Left lung (tissue), 10 donors: ENCODE results near the gene FBXL2. TPM values are rescaled to one million over a fixed set of nuclear protein-coding genes. Genes with fewer than 3 reads are reported as not detected.
"Not testable (repeated sequence)": the region's sequence is repeated elsewhere in the genome, so short reads cannot be mapped to it uniquely, and the experiment has no call there.

Experiments used
- ATAC-seq: fragments of 200-7000 bp; cut with Tn5 transposase; one replicate; pipeline ENCODE4 v1.9.1; 2020; ENCODE audit warnings: moderate library complexity
- DNase-seq, 4 donors: peaks; one replicate each; pipeline ENCODE4 v3.0.0-alpha.2; 2013 to 2020
- H3K27ac ChIP-seq, 2 donors: fragments of 200-600 bp; sonication (generic) in 1 of 2; one replicate each; pipeline versions ENCODE4 v1.5.0 to v1.8.0; 2020 to 2021
- H3K27me3 ChIP-seq, 2 donors: fragments of 200-600 bp; sonication (generic) in 1 of 2; one replicate each; pipeline versions ENCODE4 v1.5.0 to v1.8.0; 2020 to 2021
- H3K36me3 ChIP-seq, 2 donors: fragments of 200-600 bp; sonication (generic) in 1 of 2; one replicate each; pipeline versions ENCODE4 v1.5.0 to v1.8.0; 2020 to 2021
- H3K4me1 ChIP-seq, 2 donors: fragments of 200-600 bp; one replicate each; pipeline ENCODE4 v1.8.0; 2021
- H3K4me3 ChIP-seq, 2 donors: fragments of 200-600 bp; sonication (generic) in 1 of 2; one replicate each; pipeline versions ENCODE4 v1.5.0 to v1.8.0; 2020 to 2021; ENCODE audit warnings: mild to moderate bottlenecking in 1 of 2
- H3K9me3 ChIP-seq, 2 donors: fragments of 200-600 bp; sonication (generic) in 1 of 2; one replicate each; pipeline versions ENCODE4 v1.5.0 to v1.8.0; 2020 to 2021
- CTCF ChIP-seq, 2 donors: fragments of 200-600 bp; sonication (generic) in 1 of 2; IDR thresholded peaks; one replicate each; pipeline versions ENCODE4 v1.5.0 to v1.8.0; 2021; ENCODE audit warnings: antibody characterized with exemption in 2 of 2
- intact Hi-C, 2 donors: fragments of 100-400 bp; cut with DNase I; formaldehyde crosslinking; loops; one replicate each; pipeline versions ENCODE4 v1.11.2 to v1.14.2; 2022
- polyA plus RNA-seq, 6 donors: library from polyadenylated mRNA; unstranded; fragments of 120-200 nt; gene quantifications; one replicate each; pipeline ENCODE4 v1.2.1, GENCODE V29; 2013; ENCODE audit not compliant: insufficient read length in 6 of 6
- total RNA-seq, 2 donors: library from RNA; stranded (reverse); fragmentation: NEBNext Ultra II Directional; extraction: Animal tissue kit (Norgen Biotek cat#: 25700); gene quantifications; one replicate each; pipeline ENCODE4 v1.2.1, GENCODE V29; 2021
- donor health status: DM: no; HTN: yes; CAD: no.
- donor health status: DM: no; HTN: no; CAD: no.

Gene FBXL2
- total and polyA plus RNA-seq, 8 donors, result 7.5 to 35.7 (median 29.9) TPM

GRCh38 chr3:33395900-33396299 lies 118.7 kb downstream of the FBXL2 start:
- Histone ChIP-seq H3K36me3 (peaks cover 0 to 100% of the 10 kb centered on the region in 2 donors), H3K9me3 (no peaks in the 10 kb centered on the region), H3K4me3 (no peak overlapping the region), H3K4me1 (no peaks in the 10 kb centered on the region), H3K27me3 (no peaks in the 10 kb centered on the region), H3K27ac (no peak overlapping the region)
- DNase-seq, result peak in 1 of 4 donors; percentile 4
- no peak for TF ChIP-seq CTCF (IDR thresholded peaks at IDR 0.05)
- peak; percentile 82 for ATAC-seq
- intact Hi-C loops, result no loop called here

- Histone ChIP-seq H3K36me3 (peaks cover 2 to 99% of the 10 kb centered on the region in 2 donors), H3K9me3 (no peaks in the 10 kb centered on the region), H3K4me1 (no peaks in the 10 kb centered on the region), H3K4me3 (no peak overlapping the region), H3K27ac (no peak overlapping the region), H3K27me3 (no peaks in the 10 kb centered on the region)
- DNase-seq (no peak), ATAC-seq (no peak)
- intact Hi-C loops, result no loop called here
- TF ChIP-seq CTCF (IDR thresholded peaks at IDR 0.05), result no peak
Measured at GRCh38 chr3:33398410-33398809, 121.2 kb downstream of the FBXL2 start.

GRCh38 chr3:33401781-33402180 lies 124.5 kb downstream of the FBXL2 start:
- H3K4me3 ChIP-seq, result no peak overlapping the region
- no peak for ATAC-seq
- intact Hi-C loops, result no loop called here

DNA sequence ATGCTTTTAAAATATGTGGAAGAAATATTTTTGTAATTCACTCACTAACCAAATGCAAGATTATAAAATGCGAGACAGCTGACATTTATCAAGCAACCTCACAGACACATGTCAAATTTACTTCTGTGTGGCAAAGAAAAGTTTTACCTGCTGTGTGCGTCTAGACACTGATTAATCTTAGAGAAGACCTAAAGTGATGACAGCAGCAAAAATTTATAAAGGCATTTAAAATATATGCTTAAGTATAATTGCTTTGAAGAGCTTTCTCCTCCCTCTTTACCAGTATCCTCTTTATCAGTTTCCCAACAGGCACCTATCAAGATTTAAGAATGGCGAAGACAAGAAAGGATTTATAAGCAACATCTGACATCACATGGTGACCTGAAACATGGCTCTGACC lies 125.7 kb downstream of the FBXL2 start:
- Histone ChIP-seq H3K9me3 (no peaks in the 10 kb centered on the region), H3K27me3 (no peaks in the 10 kb centered on the region), H3K36me3 (peaks cover 2 to 96% of the 10 kb centered on the region in 2 donors), H3K27ac (no peak overlapping the region), H3K4me3 (no peak overlapping the region), H3K4me1 (no peaks in the 10 kb centered on the region)
- no peak for TF ChIP-seq CTCF (IDR thresholded peaks at IDR 0.05)
- DNase-seq (no peak), ATAC-seq (no peak)
- intact Hi-C loops, result no loop called here

More at GRCh38 chr3:33401781-33402180, 124.5 kb downstream of the FBXL2 start:
- Histone ChIP-seq H3K27me3 (no peaks in the 10 kb centered on the region), H3K27ac (peak overlapping the region in 1 of 2 donors; percentile 24), H3K36me3 (peaks cover 2 to 96% of the 10 kb centered on the region in 2 donors), H3K4me1 (no peaks in the 10 kb centered on the region), H3K9me3 (no peaks in the 10 kb centered on the region)
- DNase-seq, result no peak
- no peak for TF ChIP-seq CTCF (IDR thresholded peaks at IDR 0.05)

GRCh38 chr3:33403756-33404155 lies 126.5 kb downstream of the FBXL2 start:
- TF ChIP-seq CTCF (IDR thresholded peaks at IDR 0.05), result no peak
- Histone ChIP-seq H3K27ac (no peak overlapping the region), H3K4me3 (no peak overlapping the region), H3K9me3 (no peaks in the 10 kb centered on the region), H3K4me1 (no peaks in the 10 kb centered on the region), H3K27me3 (no peaks in the 10 kb centered on the region), H3K36me3 (peaks cover 6 to 96% of the 10 kb centered on the region in 2 donors)
- intact Hi-C loops, result no loop called here
- DNase-seq (no peak), ATAC-seq (no peak)

DNA sequence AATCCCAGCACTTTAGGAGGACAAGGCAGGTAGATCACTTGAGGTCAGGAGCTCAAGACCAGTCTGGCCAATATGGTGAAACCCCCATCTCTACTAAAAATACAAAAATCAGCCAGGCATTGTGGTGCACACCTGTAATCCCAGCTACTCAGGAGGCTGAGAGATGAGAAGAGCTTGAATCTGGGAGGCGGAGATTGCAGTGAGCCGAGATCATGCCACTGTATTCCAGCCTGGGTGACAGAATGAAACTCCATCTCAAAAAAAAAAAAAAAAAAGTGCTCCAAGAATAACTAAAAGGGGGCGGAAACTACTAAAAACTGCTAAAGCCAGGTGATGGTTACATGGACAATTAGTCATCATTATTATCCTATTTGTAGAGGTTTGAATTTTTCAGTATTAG lies 133.6 kb downstream of the FBXL2 start:
- peaks cover 7 to 84% of the 10 kb centered on the region in 2 donors for H3K36me3 ChIP-seq
- DNase-seq, H3K9me3 ChIP-seq, ATAC-seq, intact Hi-C loops, H3K27me3 ChIP-seq, H3K4me3 ChIP-seq, H3K27ac ChIP-seq, H3K4me1 ChIP-seq: not testable (repeated sequence)
